H1 (cell line): Measurements from ENCODE around the gene BEAN1. TPM values are rescaled to one million over a fixed set of nuclear protein-coding genes. Genes with fewer than 3 reads are reported as not detected.

Experiments used
- CHD7 ChIP-seq: fragments of 300-600 bp; sonication (generic); IDR thresholded peaks from 2 replicates; pipeline ENCODE4 v1.7.1; 2012; ENCODE audit warnings: low read length, moderate library complexity, mild to moderate bottlenecking, inconsistent platforms; ENCODE audit not compliant: insufficient replicate concordance
- CTCF ChIP-seq, 3 experiments: IDR thresholded peaks; 1 replicate in 2 of 3; 2 replicates in 1 of 3; pipeline versions ENCODE4 v1.5.1 to v1.6.1; 2011; ENCODE audit warnings: low read length in 3 of 3, mild to moderate bottlenecking in 3 of 3, inconsistent platforms in 2 of 3, low read depth in 1 of 3, moderate library complexity in 1 of 3; ENCODE audit not compliant: insufficient read depth in 1 of 3; ENCODE audit errors: control extremely low read depth in 1 of 3
- polyA plus RNA-seq, 7 experiments: library from polyadenylated mRNA; depleted of rRNA in 3 of 7; stranded (reverse) in 5 of 7; unstranded in 2 of 7; fragments of >200 nt in 5 of 7; fragments of 200-250 nt in 2 of 7; gene quantifications; 1 replicate in 5 of 7; 2 replicates in 1 of 7; 4 replicates in 1 of 7; pipeline versions ENCODE4 v1.2.1 to v1.2.3, GENCODE V29; 2011 to 2013; ENCODE audit warnings: missing spikeins in 2 of 7, mixed read lengths in 2 of 7
- total RNA-seq: library from RNA; stranded (reverse); fragmentation: NEBNext Ultra II Directional; extraction: Animal tissue kit (Norgen Biotek cat#: 25700); gene quantifications from 2 replicates; pipeline ENCODE4 v1.2.1, GENCODE V29; 2021

The BEAN1 gene
- total and polyA plus RNA-seq, 2 of the 8 experiments (the other 6 are each of a cell fraction or from before 2014, with no cell fraction given): 0.08 TPM; not detected in 1

GRCh38 chr16:66494916-66495315 lies 67.8 kb downstream of the BEAN1 start (continued):
- no peak for TF ChIP-seq CHD7
- TF ChIP-seq CTCF (IDR thresholded peaks at IDR 0.05; ENCODE audit: control extremely low read depth in 1 of 3, insufficient read depth in 1 of 3, low read depth in 1 of 3, low read length in 3 of 3): no peak
